GM03348 (cell line): ENCODE results near the gene OR8J3.
"Not testable (repeated sequence)": the region's sequence is repeated elsewhere in the genome, so short reads cannot be mapped to it uniquely, and the experiment has no call there.

Source experiments
- DNase-seq: peaks from one replicate; pipeline ENCODE4 v3.0.0; 2012; ENCODE audit warnings: low spot score

The OR8J3 gene, protein sequence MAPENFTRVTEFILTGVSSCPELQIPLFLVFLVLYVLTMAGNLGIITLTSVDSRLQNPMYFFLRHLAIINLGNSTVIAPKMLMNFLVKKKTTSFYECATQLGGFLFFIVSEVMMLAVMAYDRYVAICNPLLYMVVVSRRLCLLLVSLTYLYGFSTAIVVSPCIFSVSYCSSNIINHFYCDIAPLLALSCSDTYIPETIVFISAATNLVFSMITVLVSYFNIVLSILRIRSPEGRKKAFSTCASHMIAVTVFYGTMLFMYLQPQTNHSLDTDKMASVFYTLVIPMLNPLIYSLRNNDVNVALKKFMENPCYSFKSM

DNA sequence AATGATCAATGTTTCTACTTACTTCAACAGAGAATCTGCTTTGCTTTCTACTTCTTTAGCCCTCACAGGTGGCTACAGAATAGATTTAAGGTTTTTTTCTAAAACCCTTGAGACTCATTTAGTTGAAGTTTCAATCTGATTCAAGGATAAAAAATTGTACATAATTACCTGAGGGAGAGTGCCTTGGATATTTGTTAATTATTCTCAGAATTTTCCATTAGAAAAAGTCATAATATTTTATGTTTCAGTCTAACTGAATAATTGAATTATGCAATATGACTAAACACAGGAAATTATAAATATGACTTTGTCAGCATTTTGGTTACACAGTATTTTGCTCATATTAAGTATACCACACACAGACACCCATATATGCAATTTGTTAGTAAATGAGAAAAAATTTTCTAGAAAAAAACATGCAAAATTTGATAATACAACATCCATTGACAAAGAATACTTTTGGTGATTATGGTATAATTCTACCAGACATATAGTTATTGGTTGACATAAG is at the start of gene OR8J3:
Gene OR8J3 (minus strand): TSS at position 51 of the 511 bp plus-strand sequence. CDS start 2,483 bp downstream, outside the sequence.
- no peak for DNase-seq

DNA sequence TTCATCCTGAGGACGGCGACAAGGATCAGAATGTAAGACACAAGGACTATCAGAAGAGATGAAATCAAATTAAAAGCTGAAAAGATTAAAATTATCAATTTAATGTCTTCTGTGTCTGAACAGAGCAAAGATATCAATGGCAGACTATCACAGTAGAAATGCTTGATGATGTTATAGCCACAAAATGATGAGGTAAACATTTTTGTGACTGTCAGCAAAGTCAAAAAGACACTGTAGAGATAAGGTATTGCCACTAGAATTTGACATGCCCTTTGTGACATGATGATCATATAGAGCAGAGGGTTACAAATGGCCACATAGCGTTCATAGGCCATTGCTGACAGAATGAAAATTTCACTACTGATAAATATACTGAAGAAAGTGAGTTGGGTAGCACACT is 48.6 kb upstream of the OR8J3 start:
- no peak for DNase-seq

DNA sequence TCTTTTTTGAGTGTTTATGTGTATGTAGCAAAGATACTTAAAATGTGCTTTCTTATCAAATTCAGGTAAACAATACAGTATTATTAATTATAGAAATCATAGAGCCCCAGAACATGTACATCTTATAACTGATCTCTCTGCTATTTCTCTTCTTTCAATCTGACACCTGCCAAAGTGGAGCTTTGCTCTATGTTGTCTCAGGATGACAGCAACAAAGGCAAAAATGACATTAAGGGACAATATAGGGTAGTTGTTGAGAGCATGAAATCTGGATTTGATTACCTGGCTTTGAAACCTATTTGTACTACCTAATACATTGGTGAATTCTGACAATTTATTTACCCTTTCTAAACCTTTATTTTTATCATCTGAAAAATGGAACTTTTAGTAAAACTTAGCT is 43.5 kb upstream of the OR8J3 start:
- DNase-seq, result no peak

DNA sequence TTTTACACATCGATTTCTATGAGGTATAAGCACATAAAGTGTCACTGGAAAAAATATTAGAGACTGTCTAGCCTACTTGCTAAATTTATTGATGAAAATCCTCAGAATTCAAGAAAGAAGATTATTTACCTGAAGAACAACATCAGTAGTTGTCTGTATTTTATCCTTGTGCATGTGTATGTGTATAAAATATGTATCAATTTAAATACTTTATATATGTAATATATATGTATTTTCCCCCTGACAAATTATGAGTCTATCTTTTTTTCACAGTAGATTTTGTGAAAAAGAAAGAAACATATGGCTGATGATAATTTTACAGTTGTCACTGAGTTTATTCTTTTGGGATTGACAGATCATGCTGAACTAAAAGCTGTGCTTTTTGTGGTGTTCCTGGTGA is 36.3 kb upstream of the OR8J3 start, which contains the start of gene OR5J2:
Gene OR5J2 (plus strand): TSS at position 301 of the 400 bp plus-strand sequence. CDS start 0 bp downstream, at position 301.
- no peak for DNase-seq

DNA sequence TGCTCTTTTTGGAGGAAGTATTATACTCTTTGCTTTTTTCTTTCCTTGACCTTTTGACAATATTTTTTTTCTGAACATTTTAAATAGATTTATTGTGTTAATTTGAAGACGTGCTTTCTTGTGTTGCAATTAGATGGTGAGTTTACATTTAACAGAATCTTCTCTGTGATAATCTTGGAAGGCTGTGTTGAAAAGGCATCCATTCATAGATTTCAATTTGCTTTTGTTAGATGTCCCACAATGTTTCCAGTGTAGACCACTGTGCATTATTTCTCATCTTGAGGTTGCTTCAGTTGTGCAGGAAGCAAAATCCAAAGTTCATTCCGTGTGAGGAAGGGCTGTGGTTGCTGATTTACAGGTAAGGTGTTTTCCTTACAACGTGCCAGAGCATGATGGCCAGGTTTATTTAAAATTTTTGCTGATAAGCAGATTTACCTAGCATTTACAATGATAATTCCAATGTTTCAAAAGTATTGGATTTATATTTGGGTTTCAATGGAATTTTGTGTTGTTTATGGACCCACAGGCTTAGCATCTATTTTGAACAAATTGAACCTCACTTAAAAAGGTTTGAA is 32.3 kb upstream of the OR8J3 start:
- DNase-seq, result no peak

DNA sequence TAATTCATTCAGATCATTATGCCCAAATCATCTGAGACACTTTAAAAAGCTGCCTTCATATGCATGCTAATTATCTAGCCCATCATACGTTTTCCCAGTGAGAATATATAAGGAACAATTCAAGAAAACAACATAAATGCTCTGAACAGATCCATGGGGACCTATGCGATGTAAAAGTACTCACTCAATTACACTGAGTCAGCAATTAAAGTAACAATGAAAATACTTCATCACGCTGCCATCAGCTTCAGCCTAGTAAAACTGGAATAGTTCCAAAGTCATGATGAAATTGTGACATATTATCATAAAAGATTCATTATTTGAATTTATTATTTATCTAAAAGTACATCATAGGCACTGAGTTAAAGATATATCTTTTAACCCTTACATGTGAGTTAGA is 23.8 kb upstream of the OR8J3 start:
- no peak for DNase-seq

DNA sequence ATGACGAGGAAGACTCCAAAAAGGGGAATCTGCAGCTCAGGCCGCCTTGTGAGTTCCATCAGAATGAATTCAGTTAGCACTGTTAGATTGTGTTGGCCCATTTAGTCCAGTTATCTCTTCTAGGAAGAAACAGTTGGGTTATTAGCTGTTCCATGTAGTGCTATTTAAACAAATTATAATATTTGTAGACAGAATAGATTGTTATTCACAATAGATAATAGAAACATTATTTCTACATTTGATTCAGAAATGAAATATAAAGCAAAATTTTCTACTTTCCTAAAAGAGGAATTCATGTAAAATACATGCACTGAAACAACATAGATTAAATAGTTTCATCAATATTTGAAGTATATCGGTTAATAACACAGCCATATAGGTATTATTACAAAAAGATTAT is 20.2 kb upstream of the OR8J3 start, which contains the start of gene OR8K5:
Gene OR8K5 (minus strand): TSS at position 101 of the 400 bp plus-strand sequence. CDS start 0 bp downstream, at position 101.
- DNase-seq, result no peak

DNA sequence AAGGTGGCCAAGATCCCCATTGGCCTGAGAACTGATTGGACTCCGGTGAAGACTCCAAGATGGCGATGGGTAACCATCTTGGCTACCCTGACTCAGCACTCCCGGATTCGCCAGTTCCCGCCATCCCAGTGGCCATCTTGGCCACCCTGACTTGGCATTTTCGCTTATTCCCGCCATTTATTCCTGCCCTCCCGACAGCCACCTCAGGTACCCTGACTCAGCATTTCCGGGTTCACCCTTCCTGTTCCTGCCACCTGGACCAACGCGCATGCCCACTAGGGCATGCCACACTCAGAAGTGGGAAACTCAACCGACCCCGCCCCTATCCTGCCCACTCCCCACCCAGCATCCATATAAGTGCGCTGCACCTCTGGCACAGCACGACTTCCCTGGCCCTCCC is 12.3 kb upstream of the OR8J3 start:
- DNase-seq, result no peak

DNA sequence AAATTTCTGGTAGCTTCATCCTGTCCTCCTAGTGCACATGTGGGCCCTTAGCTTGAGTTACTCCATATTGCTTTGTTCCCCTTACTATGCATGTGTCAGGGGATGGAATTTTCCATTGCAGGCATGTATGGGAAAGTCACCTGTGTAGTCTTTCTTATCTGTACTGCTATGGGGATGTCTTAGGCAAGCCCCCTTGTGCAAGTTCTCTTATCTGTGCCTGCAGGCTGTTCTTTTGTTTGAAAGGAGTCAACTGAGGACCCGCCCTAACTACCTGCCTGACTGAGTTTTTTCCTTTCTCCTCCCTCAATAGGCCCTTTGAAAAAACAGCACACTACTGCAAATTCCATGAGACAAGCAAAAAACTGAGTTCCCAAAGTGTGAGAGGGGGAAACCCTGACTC is 11.4 kb upstream of the OR8J3 start:
- no peak for DNase-seq

DNA sequence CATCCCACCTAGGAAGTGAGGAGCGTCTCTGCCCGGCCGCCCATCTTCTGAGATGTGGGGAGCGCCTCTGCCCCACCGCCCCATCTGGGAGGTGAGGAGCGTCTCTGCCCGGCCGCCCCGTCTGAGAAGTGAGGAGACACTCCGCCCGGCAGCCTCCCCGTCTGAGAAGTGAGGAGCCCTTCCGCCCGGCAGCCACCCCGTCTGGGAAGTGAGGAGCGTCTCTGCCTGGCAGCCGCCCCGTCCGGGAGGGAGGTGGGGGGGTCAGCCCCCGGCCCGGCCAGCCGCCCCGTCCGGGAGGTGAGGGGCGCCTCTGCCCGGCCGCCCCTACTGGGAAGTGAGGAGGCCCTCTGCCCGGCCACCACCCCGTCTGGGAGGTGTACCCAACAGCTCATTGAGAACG is 3.7 kb upstream of the OR8J3 start:
- DNase-seq, result not testable (repeated sequence)

DNA sequence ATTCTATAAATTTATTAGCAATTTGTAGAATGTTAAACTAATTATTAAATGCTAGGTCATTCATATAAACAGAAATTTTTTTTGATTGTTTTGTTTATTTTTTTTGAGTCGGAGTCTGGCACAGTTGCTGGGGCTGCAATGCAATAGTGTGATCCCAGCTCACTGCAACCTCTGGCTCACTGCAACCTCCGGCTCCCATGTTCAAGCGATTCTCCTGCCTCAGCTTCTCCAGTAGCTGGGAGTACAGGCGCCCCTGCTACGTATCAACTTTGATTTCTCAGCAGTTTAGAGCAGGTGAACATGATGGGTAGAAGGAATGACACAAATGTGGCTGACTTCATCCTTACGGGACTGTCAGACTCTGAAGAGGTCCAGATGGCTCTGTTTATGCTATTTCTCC is 17.9 kb downstream of the OR8J3 start, which contains the start of gene OR8H3:
Gene OR8H3 (plus strand): TSS at position 301 of the 400 bp plus-strand sequence. CDS start 0 bp downstream, at position 301.
- no peak for DNase-seq

DNA sequence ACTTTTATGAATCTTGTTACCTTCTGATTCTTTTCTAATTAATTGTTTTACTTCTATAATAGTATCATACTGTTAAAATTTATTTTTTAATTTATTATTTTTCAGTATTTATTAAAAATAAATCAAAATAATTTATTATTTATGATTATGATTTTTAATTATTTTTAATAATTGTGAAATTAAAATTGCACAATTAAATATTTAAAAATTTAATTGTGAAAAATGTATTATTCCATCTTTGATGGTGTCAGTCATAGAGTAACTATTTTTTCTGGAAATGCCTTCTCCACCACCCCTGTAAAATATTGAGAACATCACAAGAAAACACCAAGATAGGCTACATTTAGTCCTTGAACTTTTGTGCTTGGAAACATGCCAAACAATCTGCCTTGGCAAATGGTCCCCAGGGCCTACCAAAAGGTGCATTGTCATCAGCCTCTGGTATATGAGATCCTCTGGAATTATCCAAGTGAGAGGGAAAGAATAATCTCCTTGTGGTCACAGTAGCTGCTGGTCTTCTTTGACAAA is 36.7 kb downstream of the OR8J3 start, which contains the start of gene OR8H2:
Gene OR8H2 (plus strand): TSS at position 478 of the 528 bp plus-strand sequence. CDS start 1,356 bp downstream, outside the sequence.
- no peak for DNase-seq

DNA sequence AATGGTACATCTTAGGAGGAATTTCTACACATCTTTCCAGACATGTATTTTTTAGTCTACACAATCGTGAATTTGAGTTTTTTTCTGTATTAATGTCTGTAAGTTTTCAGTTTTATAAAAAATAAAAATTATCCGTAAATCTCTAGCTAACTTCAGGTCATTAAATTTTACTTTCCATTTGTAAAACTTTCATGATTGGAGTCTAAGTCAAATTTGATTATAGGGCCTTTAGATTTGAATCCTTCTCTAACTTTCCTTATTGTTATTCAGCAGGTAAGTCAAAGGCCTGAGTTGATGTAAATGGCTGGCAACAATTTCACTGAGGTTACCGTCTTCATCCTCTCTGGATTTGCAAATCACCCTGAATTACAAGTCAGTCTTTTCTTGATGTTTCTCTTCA is 47.0 kb downstream of the OR8J3 start, which contains the start of gene OR8I2:
Gene OR8I2 (plus strand): TSS at position 301 of the 400 bp plus-strand sequence. CDS start 0 bp downstream, at position 301.
- no peak for DNase-seq

DNA sequence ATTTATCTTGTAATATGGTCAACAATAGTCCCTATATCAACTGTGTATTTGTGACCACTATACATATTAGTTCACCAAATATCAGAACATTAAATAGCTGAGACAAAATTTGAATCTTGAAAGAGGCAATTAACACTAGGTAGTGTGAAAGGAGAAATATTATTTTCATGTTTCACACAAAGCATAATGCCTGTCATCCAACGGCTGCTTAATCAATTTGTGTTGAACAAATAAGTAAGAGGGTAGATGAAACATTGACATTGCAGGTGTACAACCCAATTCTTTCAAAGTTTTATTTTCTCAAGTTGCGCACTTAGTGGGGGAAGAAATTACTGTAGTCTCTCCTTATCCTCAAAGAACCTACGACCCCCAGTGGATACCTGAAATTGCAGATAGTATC is 50.3 kb downstream of the OR8J3 start:
- no peak for DNase-seq
